Loucy (cell line): ENCODE measurements around the gene PRKN.

Source experiments
- H2AFZ ChIP-seq: fragments of 200-600 bp; sonication (generic); 2 replicates; pipeline ENCODE4 v1.6.0; 2016; ENCODE audit warnings: antibody characterized with exemption, mild to moderate bottlenecking, low read length, moderate library complexity
- H3F3A ChIP-seq: fragments of 200-600 bp; 2 replicates; pipeline ENCODE4 v1.6.0; 2016; ENCODE audit warnings: antibody characterized with exemption, low read depth, mild to moderate bottlenecking
- H3K27me3 ChIP-seq: fragments of 200-600 bp; sonication (generic); 2 replicates; pipeline ENCODE4 v1.6.1; 2014; ENCODE audit warnings: low read length, mild to moderate bottlenecking; ENCODE audit not compliant: insufficient read depth, poor library complexity, severe bottlenecking
- H3K36me3 ChIP-seq: fragments of 200-600 bp; sonication (generic); 2 replicates; pipeline ENCODE4 v1.6.1; 2016; ENCODE audit warnings: low read length; ENCODE audit not compliant: insufficient read depth
- H3K4me1 ChIP-seq: fragments of 200-600 bp; sonication (generic); 2 replicates; pipeline ENCODE4 v1.5.1; 2014; ENCODE audit warnings: low read length, mild to moderate bottlenecking; ENCODE audit not compliant: insufficient read depth, poor library complexity, severe bottlenecking
- H3K4me2 ChIP-seq: fragments of 200-600 bp; sonication (generic); 2 replicates; pipeline ENCODE4 v1.6.0; 2014; ENCODE audit warnings: antibody characterized with exemption, low read length, low read depth, mild to moderate bottlenecking; ENCODE audit not compliant: poor library complexity, severe bottlenecking
- H3K4me3 ChIP-seq: fragments of 200-600 bp; sonication (generic); 2 replicates; pipeline ENCODE4 v1.5.1; 2014; ENCODE audit warnings: low read length, mild to moderate bottlenecking, mixed read lengths; ENCODE audit not compliant: poor library complexity, severe bottlenecking
- H3K79me2 ChIP-seq: fragments of 200-600 bp; sonication (generic); 2 replicates; pipeline ENCODE4 v1.6.1; 2014; ENCODE audit warnings: low read length; ENCODE audit not compliant: insufficient read depth
- H3K9ac ChIP-seq: fragments of 200-600 bp; sonication (generic); 2 replicates; pipeline ENCODE4 v1.6.0; 2014; ENCODE audit warnings: mild to moderate bottlenecking, low read depth, low read length, moderate library complexity; ENCODE audit not compliant: poor library complexity, severe bottlenecking
- H3K9me2 ChIP-seq: fragments of 200-600 bp; sonication (generic); replicated peaks from 2 replicates; pipeline ENCODE4 v1.6.1; 2016; ENCODE audit warnings: low read depth, low read length, mixed read lengths
- H3K9me3 ChIP-seq: fragments of 200-600 bp; sonication (generic); 2 replicates; pipeline ENCODE4 v1.6.1; 2014; ENCODE audit warnings: mild to moderate bottlenecking, antibody characterized with exemption, low read length, low read depth; ENCODE audit not compliant: insufficient read depth
- H4K20me1 ChIP-seq: fragments of 200-600 bp; sonication (generic); 2 replicates; pipeline ENCODE4 v1.6.0; 2014; ENCODE audit warnings: antibody characterized with exemption, low read length, mild to moderate bottlenecking; ENCODE audit not compliant: insufficient read depth, poor library complexity, severe bottlenecking
- CTCF ChIP-seq: fragments of 200-600 bp; sonication (generic); conservative IDR thresholded peaks from 2 replicates; pipeline ENCODE4 v1.5.1; 2014; ENCODE audit warnings: mild to moderate bottlenecking, antibody characterized with exemption, low read length
- EZH2phosphoT487 ChIP-seq: fragments of 200-600 bp; IDR thresholded peaks from 2 replicates; pipeline ENCODE4 v1.6.1; 2018; ENCODE audit warnings: antibody characterized with exemption, mild to moderate bottlenecking, moderate library complexity, borderline replicate concordance

PRKN gene

GRCh38 chr6:162474722-162475121, 252.8 kb downstream of the PRKN start:
- TF ChIP-seq EZH2phosphoT487: no peak
- TF ChIP-seq CTCF: no peak
- no peak overlapping the region for H2AFZ ChIP-seq
- no peaks in the 10 kb centered on the region for H3K9me3 ChIP-seq
- no peaks in the 10 kb centered on the region for H3K79me2 ChIP-seq
- no peak overlapping the region for H3K4me2 ChIP-seq
- no peak overlapping the region for H3K4me3 ChIP-seq
- no peaks in the 10 kb centered on the region for H3F3A ChIP-seq
- no peaks in the 10 kb centered on the region for H3K9me2 ChIP-seq
- H4K20me1 ChIP-seq: no peaks in the 10 kb centered on the region
- no peaks in the 10 kb centered on the region for H3K4me1 ChIP-seq
- no peaks in the 10 kb centered on the region for H3K36me3 ChIP-seq
- H3K9ac ChIP-seq: no peak overlapping the region
- no peaks in the 10 kb centered on the region for H3K27me3 ChIP-seq

- H3K9me3 ChIP-seq: no peaks in the 10 kb centered on the region
- no peak overlapping the region for H3K4me2 ChIP-seq
- H3K79me2 ChIP-seq: no peaks in the 10 kb centered on the region
- no peaks in the 10 kb centered on the region for H3K4me1 ChIP-seq
- no peaks in the 10 kb centered on the region for H3K9me2 ChIP-seq
- no peak overlapping the region for H3K9ac ChIP-seq
- no peak overlapping the region for H2AFZ ChIP-seq
- no peaks in the 10 kb centered on the region for H3F3A ChIP-seq
- H4K20me1 ChIP-seq: no peaks in the 10 kb centered on the region
- no peaks in the 10 kb centered on the region for H3K27me3 ChIP-seq
- no peak overlapping the region for H3K4me3 ChIP-seq
- no peaks in the 10 kb centered on the region for H3K36me3 ChIP-seq
- TF ChIP-seq CTCF (no peak), EZH2phosphoT487 (no peak)
Measured at GRCh38 chr6:162471842-162472241, 255.7 kb downstream of the PRKN start.

GRCh38 chr6:162468326-162468725, 259.2 kb downstream of the PRKN start:
- no peak overlapping the region for H3K4me3 ChIP-seq
- no peak overlapping the region for H3K4me2 ChIP-seq
- H3K9me3 ChIP-seq: no peaks in the 10 kb centered on the region
- no peaks in the 10 kb centered on the region for H3K79me2 ChIP-seq
- TF ChIP-seq EZH2phosphoT487 (no peak), CTCF (no peak)
- no peak overlapping the region for H2AFZ ChIP-seq
- no peaks in the 10 kb centered on the region for H3K4me1 ChIP-seq
- H3K9me2 ChIP-seq: no peaks in the 10 kb centered on the region
- no peaks in the 10 kb centered on the region for H3K36me3 ChIP-seq
- no peak overlapping the region for H3K9ac ChIP-seq
- H3F3A ChIP-seq: no peaks in the 10 kb centered on the region
- H4K20me1 ChIP-seq: no peaks in the 10 kb centered on the region
- H3K27me3 ChIP-seq: no peaks in the 10 kb centered on the region
